OCI-LY3 (cell line): ENCODE data around the gene DHRS11.

ENCODE experiments used
- H2AFZ ChIP-seq: fragments of 200-600, 300-600 bp; shearing (Covaris generic); 2 replicates; pipeline ENCODE4 v1.6.0; 2014; ENCODE audit warnings: antibody characterized with exemption, low read depth, low read length
- H3K27ac ChIP-seq: fragments of 200-600, 300-600 bp; sonication (generic); 2 replicates; pipeline ENCODE4 v1.5.1; 2014; ENCODE audit warnings: mild to moderate bottlenecking, low read length, moderate library complexity, mixed read lengths
- H3K27me3 ChIP-seq: fragments of 200-600, 300-600 bp; sonication (generic); 2 replicates; pipeline ENCODE4 v1.6.1; 2014; ENCODE audit warnings: low read depth, low read length, mixed read lengths
- H3K36me3 ChIP-seq: fragments of 200-600, 300-600 bp; sonication (generic); replicated peaks from 2 replicates; pipeline ENCODE3; 2014; ENCODE audit warnings: low read depth, low read length, mixed read lengths
- H3K4me1 ChIP-seq: fragments of 300-600, 200-600 bp; sonication (generic); 2 replicates; pipeline ENCODE4 v1.6.1; 2014; ENCODE audit warnings: low read length, mixed read lengths
- H3K4me2 ChIP-seq: fragments of 200-600, 300-600 bp; sonication (generic); 2 replicates; pipeline ENCODE4 v1.6.1; 2014; ENCODE audit warnings: low read length, mixed read lengths
- H3K4me3 ChIP-seq: fragments of 300-600, 200-600 bp; sonication (generic); 2 replicates; pipeline ENCODE4 v1.5.1; 2014; ENCODE audit warnings: antibody characterized with exemption, mild to moderate bottlenecking, low read length, moderate library complexity
- H3K79me2 ChIP-seq: fragments of 300-600, 200-600 bp; shearing (Covaris generic); 2 replicates; pipeline ENCODE4 v1.6.1; 2014; ENCODE audit warnings: mild to moderate bottlenecking, low read length, mixed read lengths
- H3K9ac ChIP-seq: fragments of 300-600, 200-600 bp; shearing (Covaris generic); 2 replicates; pipeline ENCODE4 v1.6.0; 2014; ENCODE audit warnings: mild to moderate bottlenecking, low read length, moderate library complexity
- H3K9me3 ChIP-seq: fragments of 200-600, 300-600 bp; shearing (Covaris generic); 2 replicates; pipeline ENCODE4 v1.6.1; 2014; ENCODE audit warnings: low read length, mixed read lengths; ENCODE audit not compliant: insufficient read depth
- H4K20me1 ChIP-seq: fragments of 200-600, 300-600 bp; sonication (generic); 2 replicates; pipeline ENCODE4 v1.6.1; 2016; ENCODE audit warnings: low read length, mixed read lengths; ENCODE audit not compliant: insufficient read depth
- EZH2phosphoT487 ChIP-seq: fragments of 200-600 bp; shearing (Covaris generic); IDR thresholded peaks from 2 replicates; pipeline ENCODE4 v1.6.1; 2018; ENCODE audit warnings: antibody characterized with exemption, mixed run types, low read depth
- TF ChIP-seq, protein P1 (sequence below): fragments of 200-600, 300-600 bp; sonication (generic); IDR thresholded peaks from 2 replicates; pipeline ENCODE4 v1.5.1; 2014; ENCODE audit warnings: antibody characterized with exemption, low read length, low read depth

DHRS11 gene

DNA sequence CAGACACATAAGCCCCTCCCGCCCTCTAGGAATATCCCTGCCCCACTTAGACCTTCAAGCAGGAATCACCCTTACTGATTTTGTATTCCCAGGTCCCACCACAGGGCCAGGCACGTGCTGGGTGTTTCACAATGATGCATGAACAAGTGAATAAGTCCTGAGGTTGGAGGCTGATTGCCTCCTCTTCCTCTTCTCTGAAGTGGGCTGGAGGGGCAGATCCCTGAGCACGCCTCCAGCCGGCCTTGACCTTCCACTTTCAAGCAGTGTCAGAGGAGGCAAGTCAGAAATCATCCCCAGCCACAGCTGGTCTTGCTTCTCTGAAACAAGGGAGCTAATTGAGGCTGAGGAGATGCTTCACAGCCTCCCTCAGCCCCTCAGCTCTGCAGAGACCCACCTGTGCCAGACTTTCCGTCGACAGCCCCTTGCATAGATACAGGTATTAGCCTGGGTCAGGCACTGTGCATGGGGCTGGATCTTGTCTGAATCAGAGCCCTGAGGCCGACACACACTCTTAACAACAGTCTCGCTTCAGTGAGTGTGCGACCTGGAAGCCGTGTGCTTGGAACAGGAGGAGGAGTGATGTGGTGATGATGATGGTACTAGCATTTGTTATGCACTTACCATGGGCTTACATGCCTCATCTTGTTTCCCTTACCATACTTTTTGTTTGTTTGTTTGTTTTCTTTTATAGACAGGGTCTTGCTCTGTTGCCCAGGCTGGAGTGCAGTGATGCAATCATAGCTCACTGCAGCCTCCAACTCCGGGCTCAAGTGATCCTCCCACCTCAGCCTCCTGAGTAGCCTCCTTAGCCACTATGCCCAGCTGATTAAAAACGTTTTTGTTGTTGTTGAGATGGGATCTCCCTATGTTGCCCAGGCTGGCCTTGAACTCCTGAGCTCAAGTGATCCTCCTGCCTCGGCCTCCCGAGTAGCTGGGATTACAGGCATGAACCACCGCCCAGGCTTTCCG is 24.7 kb downstream of the DHRS11 start:
- H3K4me3 ChIP-seq = no peak overlapping the region
- H4K20me1 ChIP-seq = no peaks in the 10 kb centered on the region
- H3K36me3 ChIP-seq = peaks cover 2% of the 10 kb centered on the region
- no peaks in the 10 kb centered on the region for H3K9me3 ChIP-seq
- H2AFZ ChIP-seq = no peak overlapping the region
- no peak overlapping the region for H3K4me2 ChIP-seq
- H3K4me1 ChIP-seq = no peaks in the 10 kb centered on the region
- TF ChIP-seq EZH2phosphoT487 = no peak
- TF ChIP-seq, protein P1, sequence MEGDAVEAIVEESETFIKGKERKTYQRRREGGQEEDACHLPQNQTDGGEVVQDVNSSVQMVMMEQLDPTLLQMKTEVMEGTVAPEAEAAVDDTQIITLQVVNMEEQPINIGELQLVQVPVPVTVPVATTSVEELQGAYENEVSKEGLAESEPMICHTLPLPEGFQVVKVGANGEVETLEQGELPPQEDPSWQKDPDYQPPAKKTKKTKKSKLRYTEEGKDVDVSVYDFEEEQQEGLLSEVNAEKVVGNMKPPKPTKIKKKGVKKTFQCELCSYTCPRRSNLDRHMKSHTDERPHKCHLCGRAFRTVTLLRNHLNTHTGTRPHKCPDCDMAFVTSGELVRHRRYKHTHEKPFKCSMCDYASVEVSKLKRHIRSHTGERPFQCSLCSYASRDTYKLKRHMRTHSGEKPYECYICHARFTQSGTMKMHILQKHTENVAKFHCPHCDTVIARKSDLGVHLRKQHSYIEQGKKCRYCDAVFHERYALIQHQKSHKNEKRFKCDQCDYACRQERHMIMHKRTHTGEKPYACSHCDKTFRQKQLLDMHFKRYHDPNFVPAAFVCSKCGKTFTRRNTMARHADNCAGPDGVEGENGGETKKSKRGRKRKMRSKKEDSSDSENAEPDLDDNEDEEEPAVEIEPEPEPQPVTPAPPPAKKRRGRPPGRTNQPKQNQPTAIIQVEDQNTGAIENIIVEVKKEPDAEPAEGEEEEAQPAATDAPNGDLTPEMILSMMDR = no peak
- H3K27ac ChIP-seq = no peak overlapping the region
- H3K79me2 ChIP-seq = no peaks in the 10 kb centered on the region
- H3K9ac ChIP-seq = no peak overlapping the region
- H3K27me3 ChIP-seq = peaks cover 5% of the 10 kb centered on the region; the same call in 1 of the 2 replicates

DNA sequence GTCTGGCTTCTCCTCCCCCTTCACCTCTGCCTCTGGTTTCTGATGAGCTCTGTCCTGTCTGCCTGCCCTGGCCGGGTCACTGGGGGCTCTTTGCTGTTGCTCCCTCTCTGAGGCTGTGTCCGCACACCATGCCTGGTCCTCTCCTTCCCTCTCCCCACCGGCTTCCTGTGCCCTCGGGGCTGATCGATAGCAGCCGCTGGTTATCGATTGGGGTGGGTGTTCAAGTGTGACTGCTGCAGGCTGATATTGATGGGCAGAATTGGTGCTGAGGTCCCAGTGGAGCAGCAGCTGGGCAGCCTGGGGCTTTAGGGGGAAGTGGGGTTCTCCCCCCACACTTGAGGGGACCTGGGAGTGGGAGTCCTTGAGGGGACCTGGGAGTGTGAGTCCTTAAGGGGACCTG is 26.1 kb downstream of the DHRS11 start:
- TF ChIP-seq EZH2phosphoT487 = no peak
- TF ChIP-seq, protein P1 = no peak

DNA sequence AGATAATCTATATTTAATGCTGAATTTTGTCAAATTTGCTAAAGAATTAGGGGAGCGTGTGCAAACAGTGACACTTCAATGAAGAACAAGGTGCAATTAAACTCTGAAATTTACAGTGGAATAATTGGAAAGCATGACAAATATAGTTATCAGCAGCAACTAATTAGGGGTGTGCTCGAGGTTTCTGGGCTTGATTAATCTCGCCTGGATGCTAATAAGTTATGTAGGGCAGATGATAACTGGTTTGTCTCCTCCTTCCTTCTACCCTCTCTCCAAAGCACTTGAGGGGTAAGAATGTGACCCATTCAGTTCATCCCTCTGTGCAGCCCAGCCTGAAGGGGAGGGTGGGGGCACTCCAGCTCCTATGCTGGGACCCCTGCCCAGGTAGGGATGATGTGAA is 31.6 kb downstream of the DHRS11 start:
- TF ChIP-seq, protein P1 = no peak
- peaks cover 5% of the 10 kb centered on the region; the same call in 1 of the 2 replicates for H3K27me3 ChIP-seq
- no peak overlapping the region for H3K9ac ChIP-seq
- H4K20me1 ChIP-seq = no peaks in the 10 kb centered on the region
- no peaks in the 10 kb centered on the region for H3K9me3 ChIP-seq
- no peak overlapping the region for H2AFZ ChIP-seq
- H3K4me1 ChIP-seq = no peaks in the 10 kb centered on the region
- H3K79me2 ChIP-seq = no peaks in the 10 kb centered on the region
- H3K27ac ChIP-seq = no peak overlapping the region
- H3K4me3 ChIP-seq = no peak overlapping the region
- no peaks in the 10 kb centered on the region for H3K36me3 ChIP-seq
- H3K4me2 ChIP-seq = no peak overlapping the region

More for the DNA sequence above, 26.1 kb downstream of the DHRS11 start:
- Histone ChIP-seq H3K27me3 (peaks cover 5% of the 10 kb centered on the region; the same call in 1 of the 2 replicates), H3K9me3 (no peaks in the 10 kb centered on the region), H3K4me2 (no peak overlapping the region), H3K79me2 (no peaks in the 10 kb centered on the region), H3K4me1 (no peaks in the 10 kb centered on the region), H3K9ac (no peak overlapping the region), H3K27ac (no peak overlapping the region), H3K36me3 (no peaks in the 10 kb centered on the region), H3K4me3 (no peak overlapping the region), H2AFZ (no peak overlapping the region), H4K20me1 (no peaks in the 10 kb centered on the region)

DNA sequence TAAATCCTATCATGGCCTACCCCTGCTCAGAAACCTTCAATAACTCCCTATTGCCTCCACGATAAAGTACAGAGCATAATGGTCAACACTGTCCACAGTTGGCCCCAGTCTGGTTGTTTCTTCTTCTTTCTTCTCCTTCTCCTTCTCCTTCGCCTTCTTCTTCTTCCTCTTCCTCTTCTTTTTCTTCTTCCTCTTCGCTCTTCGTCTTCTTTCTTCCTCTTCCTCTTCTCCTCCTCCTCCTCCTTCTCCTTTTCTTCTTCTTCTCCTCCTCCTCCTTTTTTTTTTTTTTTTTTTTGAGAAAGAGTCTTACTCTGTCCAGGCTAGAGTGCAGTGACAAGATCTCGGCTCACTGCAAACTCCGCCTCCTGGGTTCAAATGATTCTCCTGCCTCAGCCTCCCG is 33.5 kb downstream of the DHRS11 start:
- Histone ChIP-seq H4K20me1 (no peaks in the 10 kb centered on the region), H3K36me3 (no peaks in the 10 kb centered on the region), H3K79me2 (no peaks in the 10 kb centered on the region), H3K4me3 (no peak overlapping the region), H3K9me3 (no peaks in the 10 kb centered on the region), H3K9ac (no peak overlapping the region), H3K27ac (no peak overlapping the region), H3K4me2 (no peak overlapping the region), H2AFZ (no peak overlapping the region), H3K27me3 (peaks cover 5% of the 10 kb centered on the region; the same call in 1 of the 2 replicates), H3K4me1 (no peaks in the 10 kb centered on the region)
- TF ChIP-seq, protein P1 = no peak
- TF ChIP-seq EZH2phosphoT487 = no peak
